HCT116 (cell line): ENCODE results near the gene DOCK4. TPM values are rescaled to one million over a fixed set of nuclear protein-coding genes. Genes with fewer than 3 reads are reported as not detected.

Source experiments
- ATAC-seq: fragments of 200-7000 bp; cut with Tn5 transposase; 2 replicates; pipeline ENCODE4 v1.9.1; 2020; ENCODE audit warnings: mild to moderate bottlenecking, moderate library complexity
- BruUV-seq: library from RNA; stranded (reverse); fragments of 400-500 nt; replicated peaks from 2 replicates; lab custom pipeline; 2021; lab: Mats Ljungman, UMichigan
- CTCF ChIA-PET: fragments of 300-600 bp; sonication (Branson Sonifier 250); formaldehyde crosslinking; loops from one replicate; lab custom pipeline; 2021; ENCODE audit warnings: antibody characterized with exemption; lab: Charles Lee
- POLR2A ChIA-PET: fragments of 300-600, 350-600 bp; sonication (Branson Sonifier 250); formaldehyde crosslinking; loops from one replicate; lab custom pipeline; 2021; ENCODE audit warnings: antibody characterized with exemption; lab: Charles Lee
- RAD21 ChIA-PET, 2 experiments: fragments of 300-600 bp; sonication (Branson Sonifier 250); formaldehyde crosslinking; loops; one replicate each; lab custom pipeline; 2023; ENCODE audit warnings: low total read pairs in 2 of 2; ENCODE audit not compliant: uncharacterized antibody in 2 of 2, unreplicated experiment in 2 of 2, low non-redundant PET in 1 of 2; lab: Charles Lee
- DNase-seq: peaks from one replicate; pipeline ENCODE4 v3.0.0-alpha.2; 2010; ENCODE audit warnings: low read depth, low spot score
- H2AFZ ChIP-seq: fragments of 200-600 bp; shearing (Covaris generic), sonication (generic); 2 replicates; pipeline ENCODE4 v1.6.1; 2017; ENCODE audit warnings: low read depth, mixed run types, mixed read lengths, antibody characterized with exemption, low read length; ENCODE audit not compliant: poor library complexity, severe bottlenecking
- H3K27ac ChIP-seq: 2 replicates; pipeline ENCODE4 v1.5.1; 2012; ENCODE audit warnings: low read depth, low read length
- H3K27me3 ChIP-seq: fragments of 200-600 bp; sonication (generic); 2 replicates; pipeline ENCODE4 v1.6.1; 2016; ENCODE audit warnings: mixed run types, low read length, mixed read lengths; ENCODE audit not compliant: insufficient read depth
- H3K36me3 ChIP-seq, 2 experiments: fragments of 200-500 bp in 1 of 2; fragments of 200-600 bp in 1 of 2; sonication (Bioruptor generic) in 1 of 2; sonication (generic) in 1 of 2; 2 replicates each; pipeline versions ENCODE4 v1.5.1 to v1.6.1; 2014 to 2016; ENCODE audit warnings: low read length in 2 of 2, inconsistent platforms in 1 of 2, mixed read lengths in 1 of 2, mixed run types in 1 of 2; ENCODE audit not compliant: insufficient read depth in 2 of 2, control insufficient read depth in 1 of 2
- H3K4me1 ChIP-seq, 2 experiments: fragments of 200-600 bp in 1 of 2; sonication (generic) in 1 of 2; 2 replicates each; pipeline versions ENCODE4 v1.5.1 to v1.6.1; 2012 to 2017; ENCODE audit warnings: low read length in 2 of 2, inconsistent platforms in 1 of 2, mild to moderate bottlenecking in 1 of 2, mixed read lengths in 1 of 2, mixed run types in 1 of 2, moderate library complexity in 1 of 2; ENCODE audit not compliant: insufficient read depth in 2 of 2, control insufficient read depth in 1 of 2
- H3K4me2 ChIP-seq: fragments of 200-600 bp; sonication (generic); 2 replicates; pipeline ENCODE4 v1.6.1; 2017; ENCODE audit warnings: mixed run types, low read length, mixed read lengths
- H3K4me3 ChIP-seq, 2 experiments: fragments of 200-600 bp in 1 of 2; sonication (generic) in 1 of 2; replicated peaks in 1 of 2; 2 replicates each; pipeline ENCODE4 v1.5.1; 2011 to 2016; ENCODE audit warnings: low read length in 2 of 2, control low read depth in 1 of 2, low read depth in 1 of 2, mild to moderate bottlenecking in 1 of 2, mixed read lengths in 1 of 2, mixed run types in 1 of 2
- H3K79me2 ChIP-seq: fragments of 200-600 bp; sonication (generic); 2 replicates; pipeline ENCODE4 v1.6.1; 2017; ENCODE audit warnings: mild to moderate bottlenecking, mixed run types, low read length, moderate library complexity, mixed read lengths; ENCODE audit not compliant: insufficient read depth
- H3K9ac ChIP-seq: fragments of 200-600 bp; sonication (generic); 2 replicates; pipeline ENCODE4 v1.6.1; 2016; ENCODE audit warnings: low read length, mixed read lengths
- H3K9me2 ChIP-seq: fragments of 200-600 bp; sonication (generic), shearing (Covaris generic); 2 replicates; pipeline ENCODE4 v1.6.1; 2017; ENCODE audit warnings: mixed run types, mild to moderate bottlenecking, moderate library complexity; ENCODE audit not compliant: insufficient read depth
- H3K9me3 ChIP-seq, 2 experiments: fragments of 200-500 bp in 1 of 2; fragments of 200-600 bp in 1 of 2; sonication (Bioruptor generic) in 1 of 2; sonication (generic) in 1 of 2; 2 replicates each; pipeline ENCODE4 v1.6.1; 2014 to 2017; ENCODE audit warnings: low read length in 2 of 2, mixed read lengths in 2 of 2, inconsistent platforms in 1 of 2, low read depth in 1 of 2, mild to moderate bottlenecking in 1 of 2, mixed run types in 1 of 2, moderate library complexity in 1 of 2; ENCODE audit not compliant: control insufficient read depth in 1 of 2, insufficient read depth in 1 of 2
- H4K20me1 ChIP-seq: fragments of 200-600 bp; sonication (generic), shearing (Covaris generic); 2 replicates; pipeline ENCODE4 v1.6.1; 2017; ENCODE audit warnings: mixed run types, mild to moderate bottlenecking, moderate library complexity; ENCODE audit not compliant: insufficient read depth
- ATF3 ChIP-seq: IDR thresholded peaks from 2 replicates; pipeline ENCODE4 v1.6.1; 2012
- CBX3 ChIP-seq: IDR thresholded peaks from 2 replicates; pipeline ENCODE4 v1.6.1; 2012; ENCODE audit warnings: low read depth
- CEBPB ChIP-seq: IDR thresholded peaks from 2 replicates; pipeline ENCODE4 v1.6.1; 2012; ENCODE audit warnings: low read depth
- EGR1 ChIP-seq: IDR thresholded peaks from 2 replicates; pipeline ENCODE4 v1.6.1; 2012; ENCODE audit warnings: low read depth
- ELF1 ChIP-seq: IDR thresholded peaks from 2 replicates; pipeline ENCODE4 v1.6.1; 2012; ENCODE audit warnings: low read depth, borderline replicate concordance
- EZH2 ChIP-seq: fragments of 200-600 bp; sonication (generic); IDR thresholded peaks from 2 replicates; pipeline ENCODE4 v1.6.1; 2017; ENCODE audit warnings: antibody characterized with exemption, mixed run types
- EZH2phosphoT487 ChIP-seq: fragments of 200-600 bp; IDR thresholded peaks from 2 replicates; pipeline ENCODE4 v1.6.1; 2018; ENCODE audit warnings: antibody characterized with exemption, borderline replicate concordance
- FOSL1 ChIP-seq: IDR thresholded peaks from 2 replicates; pipeline ENCODE4 v1.6.1; 2012; ENCODE audit warnings: low read depth
- JUND ChIP-seq: IDR thresholded peaks from 2 replicates; pipeline ENCODE4 v1.6.1; 2012
- POLR2A ChIP-seq: IDR thresholded peaks from 2 replicates; pipeline ENCODE4 v1.7.0; 2011; ENCODE audit warnings: borderline replicate concordance; ENCODE audit not compliant: insufficient read depth, insufficient read length; ENCODE audit errors: extremely low read depth
- POLR2AphosphoS5 ChIP-seq: IDR thresholded peaks from 2 replicates; pipeline ENCODE4 v1.6.1; 2011; ENCODE audit warnings: mild to moderate bottlenecking, low read depth, low read length, moderate library complexity
- RAD21 ChIP-seq: IDR thresholded peaks from 2 replicates; pipeline ENCODE4 v1.6.1; 2012; ENCODE audit warnings: low read depth, mild to moderate bottlenecking
- SIN3A ChIP-seq: IDR thresholded peaks from 2 replicates; pipeline ENCODE4 v1.6.1; 2012; ENCODE audit warnings: low read depth
- SP1 ChIP-seq: IDR thresholded peaks from 2 replicates; pipeline ENCODE4 v1.6.1; 2012; ENCODE audit warnings: low read depth
- SRF ChIP-seq: IDR thresholded peaks from 2 replicates; pipeline ENCODE4 v1.6.1; 2012; ENCODE audit warnings: low read depth
- TCF7L2 ChIP-seq: IDR thresholded peaks from 2 replicates; pipeline ENCODE4 v1.7.0; 2011; ENCODE audit warnings: borderline replicate concordance, inconsistent platforms; ENCODE audit not compliant: insufficient read depth, insufficient read length; ENCODE audit errors: extremely low read depth
- YY1 ChIP-seq: IDR thresholded peaks from 2 replicates; pipeline ENCODE4 v1.6.1; 2011; ENCODE audit warnings: low read length, low read depth, moderate library complexity, mild to moderate bottlenecking; ENCODE audit not compliant: insufficient replicate concordance; ENCODE audit errors: extremely low read depth
- ZFX ChIP-seq: fragments of 450-650 bp; IDR thresholded peaks from 2 replicates; pipeline ENCODE4 v1.6.1; 2017
- ZNF274 ChIP-seq: fragments of 200-500 bp; sonication (Bioruptor generic); IDR thresholded peaks from 2 replicates; pipeline ENCODE4 v1.6.1; 2014; ENCODE audit warnings: mild to moderate bottlenecking, low read depth, low read length, inconsistent platforms
- intact Hi-C: fragments of 100-400 bp; cut with micrococcal nuclease; formaldehyde crosslinking; loops from 2 replicates; pipeline ENCODE4 v1.10.0; 2022
- total RNA-seq: library from RNA; stranded (reverse); gene quantifications from one replicate; pipeline ENCODE4 v1.2.1, GENCODE V29; 2021; ENCODE audit not compliant: unreplicated experiment
- TF ChIP-seq, protein P1 (sequence below): IDR thresholded peaks from 2 replicates; pipeline ENCODE4 v1.6.1; 2012
- TF ChIP-seq, protein P2 (sequence below): IDR thresholded peaks from 2 replicates; pipeline ENCODE4 v1.6.1; 2011; ENCODE audit warnings: mild to moderate bottlenecking, low read length, moderate library complexity; ENCODE audit not compliant: insufficient replicate concordance; ENCODE audit errors: extremely low read depth

DOCK4 gene
- total RNA-seq, 1 experiment from 2014 or later, result 2.2 TPM

DNA sequence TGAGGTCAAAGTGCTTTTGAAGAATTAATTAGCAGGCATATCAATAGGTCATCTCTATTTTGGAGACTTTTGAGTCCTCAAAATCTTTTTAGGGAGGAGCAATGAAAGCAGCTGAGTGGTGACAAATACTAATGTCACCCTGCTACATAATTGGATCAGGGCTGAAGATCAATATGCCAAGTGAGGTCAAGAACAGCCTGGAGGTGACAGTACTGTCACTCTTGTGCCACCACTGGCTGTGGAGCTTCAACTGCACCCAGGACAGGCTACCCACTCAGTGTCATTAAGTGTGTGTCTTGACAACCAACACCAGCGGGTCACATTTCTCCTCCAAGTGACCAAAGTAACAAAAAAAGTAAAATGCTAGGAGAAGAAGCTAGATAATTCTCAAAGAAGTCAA, 167.8 kb downstream of the DOCK4 start:
- Histone ChIP-seq H3K9ac (no peak overlapping the region), H3K4me3 (no peak overlapping the region), H3K9me3 (no peaks in the 10 kb centered on the region), H3K36me3 (no peaks in the 10 kb centered on the region), H3K27ac (no peak overlapping the region), H3K27me3 (no peaks in the 10 kb centered on the region), H3K4me1 (no peaks in the 10 kb centered on the region), H3K79me2 (no peaks in the 10 kb centered on the region), H3K9me2 (no peaks in the 10 kb centered on the region), H2AFZ (no peak overlapping the region), H3K4me2 (no peak overlapping the region), H4K20me1 (no peaks in the 10 kb centered on the region)
- BruUV-seq, result no TSS peak
- intact Hi-C loops, result no loop called here
- ChIA-PET POLR2A (no interaction called here), CTCF (no interaction called here), RAD21 (no interaction called here)
- no peak for ATAC-seq
- DNase-seq, result no peak
- TF ChIP-seq EZH2phosphoT487 (no peak), RAD21 (no peak), ATF3 (no peak), CEBPB (no peak), JUND (no peak), EZH2 (no peak), ZFX (no peak), SIN3A (no peak), ELF1 (no peak), SRF (no peak), YY1 (no peak)

GRCh38 chr7:112036071-112036470, 170.1 kb downstream of the DOCK4 start:
- no peak overlapping the region for H3K27ac ChIP-seq
- CTCF ChIA-PET, result no interaction called here
- no peak for ATAC-seq

More at GRCh38 chr7:112036071-112036470, 170.1 kb downstream of the DOCK4 start:
- ChIA-PET RAD21 (no interaction called here), POLR2A (no interaction called here)
- Histone ChIP-seq H3K36me3 (no peaks in the 10 kb centered on the region), H3K27me3 (no peaks in the 10 kb centered on the region), H3K9ac (no peak overlapping the region), H3K9me3 (no peaks in the 10 kb centered on the region), H3K4me3 (no peak overlapping the region), H2AFZ (no peak overlapping the region), H3K9me2 (no peaks in the 10 kb centered on the region), H3K79me2 (no peaks in the 10 kb centered on the region), H3K4me2 (no peak overlapping the region), H3K4me1 (no peaks in the 10 kb centered on the region), H4K20me1 (no peaks in the 10 kb centered on the region)
- no peak for DNase-seq
- no peak for TF ChIP-seq POLR2AphosphoS5
- TF ChIP-seq JUND, result no peak
- TF ChIP-seq SP1, result no peak
- TF ChIP-seq EGR1, result no peak
- TF ChIP-seq, protein P1, sequence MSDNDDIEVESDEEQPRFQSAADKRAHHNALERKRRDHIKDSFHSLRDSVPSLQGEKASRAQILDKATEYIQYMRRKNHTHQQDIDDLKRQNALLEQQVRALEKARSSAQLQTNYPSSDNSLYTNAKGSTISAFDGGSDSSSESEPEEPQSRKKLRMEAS, result no peak
- TF ChIP-seq FOSL1, result no peak
- no peak for TF ChIP-seq CBX3
- no peak for TF ChIP-seq ZNF274
- TF ChIP-seq EZH2phosphoT487, result no peak
- TF ChIP-seq ATF3, result no peak
- no peak for TF ChIP-seq EZH2
- TF ChIP-seq ZFX, result no peak
- no peak for TF ChIP-seq CEBPB
- TF ChIP-seq SIN3A, result no peak
- TF ChIP-seq, protein P2, sequence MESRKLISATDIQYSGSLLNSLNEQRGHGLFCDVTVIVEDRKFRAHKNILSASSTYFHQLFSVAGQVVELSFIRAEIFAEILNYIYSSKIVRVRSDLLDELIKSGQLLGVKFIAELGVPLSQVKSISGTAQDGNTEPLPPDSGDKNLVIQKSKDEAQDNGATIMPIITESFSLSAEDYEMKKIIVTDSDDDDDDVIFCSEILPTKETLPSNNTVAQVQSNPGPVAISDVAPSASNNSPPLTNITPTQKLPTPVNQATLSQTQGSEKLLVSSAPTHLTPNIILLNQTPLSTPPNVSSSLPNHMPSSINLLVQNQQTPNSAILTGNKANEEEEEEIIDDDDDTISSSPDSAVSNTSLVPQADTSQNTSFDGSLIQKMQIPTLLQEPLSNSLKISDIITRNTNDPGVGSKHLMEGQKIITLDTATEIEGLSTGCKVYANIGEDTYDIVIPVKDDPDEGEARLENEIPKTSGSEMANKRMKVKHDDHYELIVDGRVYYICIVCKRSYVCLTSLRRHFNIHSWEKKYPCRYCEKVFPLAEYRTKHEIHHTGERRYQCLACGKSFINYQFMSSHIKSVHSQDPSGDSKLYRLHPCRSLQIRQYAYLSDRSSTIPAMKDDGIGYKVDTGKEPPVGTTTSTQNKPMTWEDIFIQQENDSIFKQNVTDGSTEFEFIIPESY, result no peak
- no peak for TF ChIP-seq ELF1
- no peak for TF ChIP-seq RAD21
- no peak for TF ChIP-seq POLR2A
- TF ChIP-seq YY1, result no peak
- no peak for TF ChIP-seq TCF7L2
- intact Hi-C loops, result no loop called here
- BruUV-seq, result no TSS peak
